ENCODE results near the gene NUCB2.
"Not testable (repeated sequence)": the region's sequence is repeated elsewhere in the genome, so short reads cannot be mapped to it uniquely, and the experiment has no call there.

The NUCB2 gene

GRCh38 chr11:17259519-17259918 lies 17.0 kb upstream of the NUCB2 start:
- H3K4me2 ChIP-seq (ENCODE audit: low read length) = no peak overlapping the region
- H3K4me3 ChIP-seq (ENCODE audit: low read depth, low read length) = no peak overlapping the region
- H3K36me3 ChIP-seq (ENCODE audit: control insufficient read depth, insufficient read depth, low read length) = no peaks in the 10 kb centered on the region
- TF ChIP-seq, protein P1, sequence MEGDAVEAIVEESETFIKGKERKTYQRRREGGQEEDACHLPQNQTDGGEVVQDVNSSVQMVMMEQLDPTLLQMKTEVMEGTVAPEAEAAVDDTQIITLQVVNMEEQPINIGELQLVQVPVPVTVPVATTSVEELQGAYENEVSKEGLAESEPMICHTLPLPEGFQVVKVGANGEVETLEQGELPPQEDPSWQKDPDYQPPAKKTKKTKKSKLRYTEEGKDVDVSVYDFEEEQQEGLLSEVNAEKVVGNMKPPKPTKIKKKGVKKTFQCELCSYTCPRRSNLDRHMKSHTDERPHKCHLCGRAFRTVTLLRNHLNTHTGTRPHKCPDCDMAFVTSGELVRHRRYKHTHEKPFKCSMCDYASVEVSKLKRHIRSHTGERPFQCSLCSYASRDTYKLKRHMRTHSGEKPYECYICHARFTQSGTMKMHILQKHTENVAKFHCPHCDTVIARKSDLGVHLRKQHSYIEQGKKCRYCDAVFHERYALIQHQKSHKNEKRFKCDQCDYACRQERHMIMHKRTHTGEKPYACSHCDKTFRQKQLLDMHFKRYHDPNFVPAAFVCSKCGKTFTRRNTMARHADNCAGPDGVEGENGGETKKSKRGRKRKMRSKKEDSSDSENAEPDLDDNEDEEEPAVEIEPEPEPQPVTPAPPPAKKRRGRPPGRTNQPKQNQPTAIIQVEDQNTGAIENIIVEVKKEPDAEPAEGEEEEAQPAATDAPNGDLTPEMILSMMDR (IDR thresholded peaks at IDR 0.05) = no peak
- H3K79me2 ChIP-seq = no peaks in the 10 kb centered on the region
- H2AFZ ChIP-seq = no peak overlapping the region
- no peaks in the 10 kb centered on the region for H3K27me3 ChIP-seq (ENCODE audit: control insufficient read depth, insufficient read depth, low read length)
- no peak overlapping the region for H3K9ac ChIP-seq
- no peaks in the 10 kb centered on the region for H3K4me1 ChIP-seq
- no peak overlapping the region for H3K27ac ChIP-seq
- H3K9me3 ChIP-seq (ENCODE audit: control insufficient read depth, low read length) = no peaks in the 10 kb centered on the region

DNA sequence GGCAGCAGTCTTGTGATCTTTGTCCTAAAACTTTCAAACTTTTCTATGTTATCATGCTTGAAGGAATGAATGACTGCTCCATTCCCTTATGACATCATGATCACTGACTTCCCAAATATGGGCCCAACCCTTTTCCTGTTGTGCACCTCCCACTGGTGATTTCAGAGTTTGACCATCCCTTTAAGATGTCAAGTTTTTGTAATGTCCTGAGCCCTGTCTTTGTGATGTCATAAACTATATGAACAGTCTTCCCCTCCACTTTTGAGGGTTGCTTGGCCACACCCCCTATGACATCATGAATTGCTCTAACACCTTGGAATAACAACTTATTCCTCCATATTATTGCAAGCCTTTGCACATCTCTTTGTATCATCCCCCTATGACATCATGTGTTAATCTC lies 16.5 kb upstream of the NUCB2 start:
- H3K79me2 ChIP-seq = no peaks in the 10 kb centered on the region
- H3K36me3 ChIP-seq (ENCODE audit: control insufficient read depth, insufficient read depth, low read length) = no peaks in the 10 kb centered on the region
- no peak overlapping the region for H3K4me3 ChIP-seq (ENCODE audit: low read depth, low read length)
- H3K27me3 ChIP-seq (ENCODE audit: control insufficient read depth, insufficient read depth, low read length) = no peaks in the 10 kb centered on the region
- no peak overlapping the region for H3K27ac ChIP-seq
- no peak overlapping the region for H2AFZ ChIP-seq
- TF ChIP-seq, protein P1 (IDR thresholded peaks at IDR 0.05) = no peak
- no peak overlapping the region for H3K9ac ChIP-seq
- H3K9me3 ChIP-seq (ENCODE audit: control insufficient read depth, low read length) = no peaks in the 10 kb centered on the region
- no peaks in the 10 kb centered on the region for H3K4me1 ChIP-seq
- H3K4me2 ChIP-seq (ENCODE audit: low read length) = no peak overlapping the region

GRCh38 chr11:17263769-17264168 lies 12.8 kb upstream of the NUCB2 start:
- H3K4me1 ChIP-seq = no peaks in the 10 kb centered on the region
- no peak overlapping the region for H3K4me3 ChIP-seq (ENCODE audit: low read depth, low read length)

DNA sequence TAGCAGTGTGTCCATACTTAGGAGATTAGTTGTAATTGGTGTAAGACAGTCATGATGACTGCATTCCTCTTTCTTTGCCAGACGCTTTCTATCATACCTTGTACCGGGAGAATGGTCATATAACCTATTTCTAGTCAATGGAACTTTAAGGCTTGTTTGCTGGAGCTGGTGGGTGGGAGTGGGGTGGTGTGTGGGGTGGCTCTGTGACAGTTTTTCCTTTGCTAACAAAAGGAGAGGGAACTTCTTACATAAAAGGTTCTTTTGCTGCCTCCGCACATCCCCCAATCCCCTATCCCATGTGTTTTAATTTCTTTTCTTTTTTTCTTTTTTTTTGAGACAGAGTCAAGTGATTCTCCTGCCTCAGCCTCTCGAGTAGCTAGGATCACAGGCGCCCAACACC lies 9.8 kb upstream of the NUCB2 start:
- no peak overlapping the region for H2AFZ ChIP-seq
- TF ChIP-seq, protein P1 (IDR thresholded peaks at IDR 0.05) = no peak
- H3K79me2 ChIP-seq = no peaks in the 10 kb centered on the region
- H3K9ac ChIP-seq = no peak overlapping the region
- no peaks in the 10 kb centered on the region for H3K9me3 ChIP-seq (ENCODE audit: control insufficient read depth, low read length)
- no peaks in the 10 kb centered on the region for H3K27me3 ChIP-seq (ENCODE audit: control insufficient read depth, insufficient read depth, low read length)
- no peak overlapping the region for H3K27ac ChIP-seq
- H3K4me3 ChIP-seq (ENCODE audit: low read depth, low read length) = no peak overlapping the region
- H3K4me1 ChIP-seq = no peaks in the 10 kb centered on the region
- H3K4me2 ChIP-seq (ENCODE audit: low read length) = no peak overlapping the region
- no peaks in the 10 kb centered on the region for H3K36me3 ChIP-seq (ENCODE audit: control insufficient read depth, insufficient read depth, low read length)

More at GRCh38 chr11:17263769-17264168, 12.8 kb upstream of the NUCB2 start:
- Histone ChIP-seq H3K4me2 (ENCODE audit: low read length) (no peak overlapping the region), H3K9me3 (ENCODE audit: control insufficient read depth, low read length) (no peaks in the 10 kb centered on the region), H2AFZ (no peak overlapping the region), H3K9ac (no peak overlapping the region), H3K27ac (no peak overlapping the region), H3K79me2 (no peaks in the 10 kb centered on the region), H3K36me3 (ENCODE audit: control insufficient read depth, insufficient read depth, low read length) (no peaks in the 10 kb centered on the region), H3K27me3 (ENCODE audit: control insufficient read depth, insufficient read depth, low read length) (no peaks in the 10 kb centered on the region)
- TF ChIP-seq, protein P1 (IDR thresholded peaks at IDR 0.05) = no peak

- TF ChIP-seq, protein P1 (IDR thresholded peaks at IDR 0.05) = no peak
- Histone ChIP-seq H2AFZ (no peak overlapping the region), H3K9ac (no peak overlapping the region), H3K4me3 (ENCODE audit: low read depth, low read length) (no peak overlapping the region), H3K79me2 (no peaks in the 10 kb centered on the region), H3K27ac (no peak overlapping the region), H3K4me2 (ENCODE audit: low read length) (no peak overlapping the region), H3K9me3 (ENCODE audit: control insufficient read depth, low read length) (no peaks in the 10 kb centered on the region), H3K4me1 (no peaks in the 10 kb centered on the region), H3K27me3 (ENCODE audit: control insufficient read depth, insufficient read depth, low read length) (no peaks in the 10 kb centered on the region), H3K36me3 (ENCODE audit: control insufficient read depth, insufficient read depth, low read length) (no peaks in the 10 kb centered on the region)
Measured at GRCh38 chr11:17267576-17267975, 9.0 kb upstream of the NUCB2 start.

- not testable (repeated sequence) for H3K36me3 ChIP-seq (ENCODE audit: control insufficient read depth, insufficient read depth, low read length); H3K27me3 ChIP-seq (ENCODE audit: control insufficient read depth, insufficient read depth, low read length); H3K4me2 ChIP-seq (ENCODE audit: low read length); H3K9me3 ChIP-seq (ENCODE audit: control insufficient read depth, low read length); H3K4me1 ChIP-seq; H3K4me3 ChIP-seq (ENCODE audit: low read depth, low read length); H3K27ac ChIP-seq; H3K9ac ChIP-seq; H3K79me2 ChIP-seq; H2AFZ ChIP-seq
Measured at GRCh38 chr11:17268500-17268899, 8.0 kb upstream of the NUCB2 start.

All from parathyroid adenoma (tissue), 2 donors.